HUES48 (cell line): ENCODE measurements around the gene DOCK3.
"Not testable (repeated sequence)": the region's sequence is repeated elsewhere in the genome, so short reads cannot be mapped to it uniquely, and the experiment has no call there.

Experiments
- H3K27ac ChIP-seq: one replicate; pipeline ENCODE4 v1.7.0; 2013; ENCODE audit warnings: low read depth, low read length, inconsistent platforms
- H3K27me3 ChIP-seq: 2 replicates; pipeline ENCODE4 v1.6.1; 2013; ENCODE audit warnings: mild to moderate bottlenecking, low read length; ENCODE audit not compliant: control insufficient read depth, insufficient read depth
- H3K36me3 ChIP-seq: 2 replicates; pipeline ENCODE4 v1.6.1; 2013; ENCODE audit warnings: low read length; ENCODE audit not compliant: control insufficient read depth, insufficient read depth
- H3K4me1 ChIP-seq: 2 replicates; pipeline ENCODE4 v1.6.1; 2013; ENCODE audit warnings: mild to moderate bottlenecking, low read length; ENCODE audit not compliant: control insufficient read depth, insufficient read depth
- H3K4me3 ChIP-seq: 2 replicates; pipeline ENCODE4 v1.5.1; 2013; ENCODE audit warnings: mild to moderate bottlenecking, low read depth, low read length
- H3K9ac ChIP-seq: 2 replicates; pipeline ENCODE4 v1.6.1; 2013; ENCODE audit warnings: mild to moderate bottlenecking, low read depth, low read length, moderate library complexity
- H3K9me3 ChIP-seq: 2 replicates; pipeline ENCODE4 v1.6.1; 2013; ENCODE audit warnings: low read length; ENCODE audit not compliant: control insufficient read depth, insufficient read depth

The DOCK3 gene

DNA sequence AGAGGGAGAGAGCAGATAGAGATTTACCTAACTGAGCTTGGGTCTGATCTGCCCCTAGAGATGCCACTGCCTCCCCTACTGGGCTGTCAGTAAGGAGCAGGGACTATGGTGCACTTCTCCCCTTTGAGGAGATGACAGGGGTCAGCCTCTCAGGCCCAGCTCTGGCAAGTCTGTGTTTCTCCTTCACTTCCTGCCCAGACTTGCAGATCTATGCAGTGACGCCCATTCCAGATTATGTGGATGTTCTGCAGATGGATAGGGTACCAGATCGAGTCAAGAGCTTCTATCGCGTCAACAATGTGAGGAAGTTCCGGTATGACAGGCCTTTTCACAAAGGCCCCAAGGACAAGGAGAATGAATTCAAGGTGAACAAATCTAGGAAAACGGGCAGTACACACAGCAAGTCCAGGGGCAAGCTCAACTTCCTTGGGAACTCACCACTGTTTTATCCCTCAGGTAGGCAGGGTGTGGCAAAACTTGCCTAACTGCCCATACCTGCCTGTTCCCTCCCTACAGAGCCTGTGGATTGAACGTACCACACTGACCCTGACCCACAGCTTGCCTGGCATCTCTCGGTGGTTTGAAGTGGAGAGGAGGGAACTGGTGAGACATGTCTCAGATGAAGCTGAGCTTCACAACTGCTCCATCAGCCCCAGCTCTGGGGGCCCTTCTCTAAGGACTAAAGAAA is 681.3 kb downstream of the DOCK3 start:
- no peaks in the 10 kb centered on the region for H3K4me1 ChIP-seq
- peaks cover 32% of the 10 kb centered on the region for H3K36me3 ChIP-seq
- no peaks in the 10 kb centered on the region for H3K9me3 ChIP-seq
- no peak overlapping the region for H3K4me3 ChIP-seq
- H3K27ac ChIP-seq: no peak overlapping the region
- no peaks in the 10 kb centered on the region for H3K27me3 ChIP-seq
- H3K9ac ChIP-seq: no peak overlapping the region

- Histone ChIP-seq H3K9me3 (no peaks in the 10 kb centered on the region), H3K27ac (no peak overlapping the region), H3K36me3 (peaks cover 34% of the 10 kb centered on the region), H3K4me1 (no peaks in the 10 kb centered on the region), H3K9ac (no peak overlapping the region), H3K27me3 (no peaks in the 10 kb centered on the region), H3K4me3 (no peak overlapping the region)
Observed at GRCh38 chr3:51357856-51358255, 683.1 kb downstream of the DOCK3 start.

DNA sequence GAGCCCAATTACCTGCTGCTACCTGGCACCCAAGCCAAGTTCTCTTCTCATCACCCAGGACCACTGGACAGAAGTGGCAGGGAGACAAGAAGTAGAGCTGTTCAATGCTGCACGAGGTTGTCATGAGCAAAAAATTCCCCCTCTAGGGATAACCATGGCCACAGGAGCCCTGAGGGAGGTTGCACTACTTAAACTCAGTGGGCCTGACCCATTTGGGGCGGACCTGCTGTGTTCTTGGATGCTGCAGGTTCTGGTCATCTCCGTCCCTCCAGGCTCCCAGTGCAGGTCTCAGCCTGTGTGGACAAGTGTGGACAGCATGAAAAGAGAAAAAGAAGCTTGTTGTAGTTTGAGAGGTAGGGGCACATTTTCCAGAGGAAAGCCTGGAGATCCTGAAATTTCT is 684.3 kb downstream of the DOCK3 start:
- no peaks in the 10 kb centered on the region for H3K9me3 ChIP-seq
- no peak overlapping the region for H3K4me3 ChIP-seq
- no peaks in the 10 kb centered on the region for H3K4me1 ChIP-seq
- peaks cover 37% of the 10 kb centered on the region for H3K36me3 ChIP-seq
- no peak overlapping the region for H3K27ac ChIP-seq
- no peak overlapping the region for H3K9ac ChIP-seq
- no peaks in the 10 kb centered on the region for H3K27me3 ChIP-seq

- H3K27ac ChIP-seq: no peak overlapping the region
- no peaks in the 10 kb centered on the region for H3K9me3 ChIP-seq
- no peak overlapping the region for H3K4me3 ChIP-seq
- peaks cover 37% of the 10 kb centered on the region for H3K36me3 ChIP-seq
- H3K27me3 ChIP-seq: no peaks in the 10 kb centered on the region
- H3K4me1 ChIP-seq: no peaks in the 10 kb centered on the region
- H3K9ac ChIP-seq: no peak overlapping the region
Observed at GRCh38 chr3:51360806-51361205, 686.1 kb downstream of the DOCK3 start.

GRCh38 chr3:51361746-51362145 is 687.0 kb downstream of the DOCK3 start:
- no peak overlapping the region for H3K9ac ChIP-seq
- H3K27me3 ChIP-seq: no peaks in the 10 kb centered on the region
- H3K4me1 ChIP-seq: no peaks in the 10 kb centered on the region
- H3K9me3 ChIP-seq: no peaks in the 10 kb centered on the region
- no peak overlapping the region for H3K4me3 ChIP-seq
- H3K27ac ChIP-seq: no peak overlapping the region
- H3K36me3 ChIP-seq: peaks cover 32% of the 10 kb centered on the region

GRCh38 chr3:51362476-51362875 is 687.7 kb downstream of the DOCK3 start:
- no peaks in the 10 kb centered on the region for H3K27me3 ChIP-seq
- no peaks in the 10 kb centered on the region for H3K4me1 ChIP-seq
- no peak overlapping the region for H3K27ac ChIP-seq
- no peaks in the 10 kb centered on the region for H3K9me3 ChIP-seq
- no peak overlapping the region for H3K9ac ChIP-seq
- H3K4me3 ChIP-seq: no peak overlapping the region
- H3K36me3 ChIP-seq: peaks cover 28% of the 10 kb centered on the region

- H3K4me3 ChIP-seq, H3K36me3 ChIP-seq, H3K4me1 ChIP-seq, H3K27me3 ChIP-seq, H3K9me3 ChIP-seq, H3K27ac ChIP-seq, H3K9ac ChIP-seq: not testable (repeated sequence)
Observed at GRCh38 chr3:51368276-51368675, 693.5 kb downstream of the DOCK3 start.

- H3K27me3 ChIP-seq: no peaks in the 10 kb centered on the region
- no peak overlapping the region for H3K9ac ChIP-seq
- no peaks in the 10 kb centered on the region for H3K4me1 ChIP-seq
- no peak overlapping the region for H3K27ac ChIP-seq
- no peak overlapping the region for H3K4me3 ChIP-seq
- peaks cover 10% of the 10 kb centered on the region for H3K36me3 ChIP-seq
- H3K9me3 ChIP-seq: peaks cover 7% of the 10 kb centered on the region; the same call in 1 of the 2 replicates
Observed at GRCh38 chr3:51371943-51372557, 697.3 kb downstream of the DOCK3 start.

DNA sequence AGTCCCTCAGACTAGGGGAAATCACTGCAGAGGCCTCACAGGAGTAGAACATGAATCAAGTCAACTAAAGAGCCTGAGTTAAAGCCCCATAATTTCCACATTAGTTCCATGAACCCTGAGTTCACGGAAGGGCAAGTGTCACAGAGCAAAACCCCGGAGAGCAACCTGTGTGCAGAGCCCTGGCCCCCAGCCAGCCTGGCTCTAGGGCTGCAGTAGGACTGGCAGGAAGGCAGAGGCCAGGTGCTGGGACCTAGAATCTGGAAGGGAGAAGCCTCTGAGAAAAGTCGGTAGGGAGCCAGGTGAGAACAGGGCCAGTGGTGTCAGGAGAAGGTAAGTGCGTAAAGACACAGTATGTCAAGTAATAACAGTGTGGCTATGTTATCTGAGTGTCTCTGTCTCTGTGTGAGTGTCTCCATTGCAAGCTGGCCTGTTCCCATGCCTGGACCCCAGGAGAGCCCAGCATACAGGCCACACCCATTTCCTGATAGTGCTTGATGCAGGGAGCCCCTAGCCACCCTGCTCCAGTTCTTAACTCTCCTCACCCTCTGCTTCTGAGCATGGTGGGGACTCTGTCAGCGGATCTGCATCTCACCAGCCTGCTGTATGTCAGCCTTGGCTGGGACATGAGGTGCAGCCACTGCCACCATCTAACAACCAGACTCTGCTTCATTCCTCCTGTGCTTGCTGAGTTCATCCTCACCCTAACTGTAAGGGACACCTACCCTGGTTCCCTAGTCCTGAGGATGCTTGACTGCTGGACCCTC is 699.1 kb downstream of the DOCK3 start:
- H3K4me3 ChIP-seq: no peak overlapping the region
- H3K27me3 ChIP-seq: no peaks in the 10 kb centered on the region
- H3K27ac ChIP-seq: no peak overlapping the region

DNA sequence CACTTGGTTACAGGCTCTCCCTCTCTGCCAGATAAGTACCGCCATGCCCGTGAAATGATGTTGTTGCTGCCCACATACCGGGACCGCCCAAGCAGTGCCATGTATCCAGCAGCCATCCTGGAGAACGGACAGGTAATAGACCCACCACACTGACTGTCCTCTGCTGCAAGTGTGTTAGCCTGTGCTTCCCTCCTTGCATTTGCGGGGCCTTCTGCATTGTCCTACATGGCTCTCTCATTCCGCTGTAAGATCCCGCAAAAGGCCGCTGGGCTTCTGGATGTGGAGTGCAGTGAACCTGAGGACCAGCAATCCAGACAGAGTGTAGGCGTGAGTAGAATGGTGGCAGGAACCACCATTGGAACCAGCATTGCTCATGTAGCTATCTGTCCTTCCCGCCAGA is 699.7 kb downstream of the DOCK3 start:
- no peaks in the 10 kb centered on the region for H3K9me3 ChIP-seq
- no peaks in the 10 kb centered on the region for H3K27me3 ChIP-seq
- peaks cover 13% of the 10 kb centered on the region; the same call in 1 of the 2 replicates for H3K36me3 ChIP-seq
- H3K4me3 ChIP-seq: no peak overlapping the region
- no peak overlapping the region for H3K27ac ChIP-seq
- no peak overlapping the region for H3K9ac ChIP-seq
- no peaks in the 10 kb centered on the region for H3K4me1 ChIP-seq

More for the DNA sequence above, 699.1 kb downstream of the DOCK3 start:
- H3K9ac ChIP-seq: no peak overlapping the region
- no peaks in the 10 kb centered on the region for H3K9me3 ChIP-seq
- peaks cover 13% of the 10 kb centered on the region; the same call in 1 of the 2 replicates for H3K36me3 ChIP-seq
- H3K4me1 ChIP-seq: no peaks in the 10 kb centered on the region

- Histone ChIP-seq H3K4me3 (no peak overlapping the region), H3K9ac (no peak overlapping the region), H3K4me1 (no peaks in the 10 kb centered on the region), H3K9me3 (no peaks in the 10 kb centered on the region), H3K36me3 (peaks cover 13% of the 10 kb centered on the region; the same call in 1 of the 2 replicates), H3K27ac (no peak overlapping the region), H3K27me3 (no peaks in the 10 kb centered on the region)
Observed at GRCh38 chr3:51375136-51375535, 700.4 kb downstream of the DOCK3 start.
